MV-4-11 (cell line): Measurements from ENCODE around the gene KCNG4.
A peak's percentile ranks its signal among the peaks of the same experiment; 100 is the strongest.

Experiments
- DNase-seq: peaks from one replicate; lab custom pipeline; 2025; lab: John Stamatoyannopoulos, UW

The KCNG4 gene, protein sequence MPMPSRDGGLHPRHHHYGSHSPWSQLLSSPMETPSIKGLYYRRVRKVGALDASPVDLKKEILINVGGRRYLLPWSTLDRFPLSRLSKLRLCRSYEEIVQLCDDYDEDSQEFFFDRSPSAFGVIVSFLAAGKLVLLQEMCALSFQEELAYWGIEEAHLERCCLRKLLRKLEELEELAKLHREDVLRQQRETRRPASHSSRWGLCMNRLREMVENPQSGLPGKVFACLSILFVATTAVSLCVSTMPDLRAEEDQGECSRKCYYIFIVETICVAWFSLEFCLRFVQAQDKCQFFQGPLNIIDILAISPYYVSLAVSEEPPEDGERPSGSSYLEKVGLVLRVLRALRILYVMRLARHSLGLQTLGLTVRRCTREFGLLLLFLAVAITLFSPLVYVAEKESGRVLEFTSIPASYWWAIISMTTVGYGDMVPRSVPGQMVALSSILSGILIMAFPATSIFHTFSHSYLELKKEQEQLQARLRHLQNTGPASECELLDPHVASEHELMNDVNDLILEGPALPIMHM

DNA sequence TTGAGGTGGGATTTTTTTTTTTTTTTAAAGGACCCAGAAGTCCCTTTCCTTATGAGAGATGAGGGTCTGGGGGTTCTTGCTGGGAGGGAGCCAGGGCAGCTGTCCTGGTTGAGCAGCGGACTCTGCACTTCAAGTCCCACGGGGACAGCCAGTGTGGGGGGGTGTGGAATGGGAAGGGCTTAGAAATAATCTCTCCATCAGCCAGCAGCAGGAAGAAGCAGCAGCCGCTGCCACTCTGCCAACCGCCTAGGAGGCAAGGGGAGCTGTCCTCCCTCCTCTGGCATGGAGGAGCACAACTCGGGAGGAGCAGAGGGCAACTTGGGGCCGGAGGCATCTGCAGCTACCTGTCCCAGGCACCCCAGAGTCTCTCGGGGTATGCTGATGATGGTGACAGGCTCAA, at the start of gene KCNG4:
Gene KCNG4, minus strand, starts transcription at position 104 of the 400 bp plus-strand sequence. CDS start 2,527 bp downstream, outside the sequence.
- DNase-seq: no peak

DNA sequence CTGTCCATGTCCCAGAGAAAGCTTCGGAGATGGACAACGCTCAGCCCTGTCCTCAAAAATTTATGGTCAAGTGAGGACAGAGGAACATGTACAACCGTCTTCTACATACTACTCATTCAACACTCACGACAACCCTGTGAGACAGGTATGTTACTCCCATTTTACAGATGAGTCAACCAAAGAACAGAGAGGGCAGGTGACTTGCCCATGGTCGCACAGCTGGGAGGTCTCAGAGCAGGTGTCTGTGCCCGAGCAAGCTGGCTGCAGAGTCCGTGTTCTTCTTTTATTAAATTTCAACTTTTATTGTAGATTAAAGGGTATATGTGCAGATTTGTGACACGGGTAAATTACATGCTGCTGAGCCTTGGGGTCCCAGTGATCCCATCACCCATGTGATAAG, 49.1 kb upstream of the KCNG4 start:
- no peak for DNase-seq

DNA sequence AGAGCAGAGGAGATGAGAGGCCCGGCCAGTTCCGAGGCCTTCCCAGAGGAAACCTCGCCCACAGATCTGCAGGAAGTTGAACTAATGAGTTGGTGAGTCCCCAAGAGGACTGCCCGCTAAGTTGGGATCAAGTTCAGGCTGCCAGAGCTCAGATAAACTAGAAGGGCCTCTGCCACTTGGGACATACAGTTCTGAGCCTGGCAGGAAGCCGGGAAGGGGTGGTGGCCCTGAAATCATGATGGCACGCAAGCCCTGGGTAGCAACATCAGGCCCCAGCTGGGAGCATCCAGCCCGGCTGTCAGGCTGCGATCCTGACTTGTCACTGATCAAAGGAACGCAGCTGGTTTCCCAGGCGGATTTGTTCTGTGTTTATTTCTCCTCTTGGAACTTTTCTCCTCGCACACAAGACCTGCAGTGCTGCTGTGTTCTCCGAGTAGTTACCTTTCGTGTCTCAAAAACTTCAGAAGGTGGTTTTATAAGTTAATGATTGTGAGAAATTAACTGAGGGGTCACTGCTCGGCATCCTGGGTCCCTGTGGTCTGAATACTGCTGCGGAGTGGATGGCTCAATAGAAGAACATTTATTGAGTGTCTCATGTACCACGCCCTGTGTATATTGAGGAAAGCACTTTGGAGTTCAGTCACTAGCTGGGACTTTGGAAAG, 46.9 kb upstream of the KCNG4 start:
- no peak for DNase-seq

DNA sequence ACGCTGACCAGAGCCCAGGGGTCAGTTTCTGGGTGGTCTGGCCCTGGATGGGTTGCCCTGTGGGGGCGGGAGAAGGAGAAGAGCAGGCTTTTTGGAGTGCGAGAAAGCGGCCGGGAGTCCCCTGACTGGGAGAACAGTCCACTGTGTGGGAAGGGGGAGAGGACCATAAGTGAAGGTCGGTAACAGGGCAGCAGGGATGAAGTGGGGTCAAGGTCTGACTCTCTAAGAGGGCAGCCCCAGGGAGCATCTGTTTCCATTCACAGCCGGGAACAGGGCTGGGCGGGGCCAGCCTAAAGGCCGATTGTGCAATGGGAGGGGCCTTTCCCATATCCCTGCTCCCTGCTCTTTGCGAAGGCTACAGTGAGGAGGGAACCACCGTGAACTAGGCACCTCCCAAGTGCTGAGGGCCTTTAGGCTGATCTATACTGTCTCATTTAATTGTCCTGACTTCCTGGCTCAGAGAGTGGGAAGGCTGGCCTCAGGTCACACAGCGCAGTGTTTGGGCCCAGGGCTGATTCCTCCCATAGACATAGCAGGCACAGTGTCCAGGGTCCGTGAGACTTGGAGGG, 44.4 kb upstream of the KCNG4 start:
- DNase-seq: no peak

DNA sequence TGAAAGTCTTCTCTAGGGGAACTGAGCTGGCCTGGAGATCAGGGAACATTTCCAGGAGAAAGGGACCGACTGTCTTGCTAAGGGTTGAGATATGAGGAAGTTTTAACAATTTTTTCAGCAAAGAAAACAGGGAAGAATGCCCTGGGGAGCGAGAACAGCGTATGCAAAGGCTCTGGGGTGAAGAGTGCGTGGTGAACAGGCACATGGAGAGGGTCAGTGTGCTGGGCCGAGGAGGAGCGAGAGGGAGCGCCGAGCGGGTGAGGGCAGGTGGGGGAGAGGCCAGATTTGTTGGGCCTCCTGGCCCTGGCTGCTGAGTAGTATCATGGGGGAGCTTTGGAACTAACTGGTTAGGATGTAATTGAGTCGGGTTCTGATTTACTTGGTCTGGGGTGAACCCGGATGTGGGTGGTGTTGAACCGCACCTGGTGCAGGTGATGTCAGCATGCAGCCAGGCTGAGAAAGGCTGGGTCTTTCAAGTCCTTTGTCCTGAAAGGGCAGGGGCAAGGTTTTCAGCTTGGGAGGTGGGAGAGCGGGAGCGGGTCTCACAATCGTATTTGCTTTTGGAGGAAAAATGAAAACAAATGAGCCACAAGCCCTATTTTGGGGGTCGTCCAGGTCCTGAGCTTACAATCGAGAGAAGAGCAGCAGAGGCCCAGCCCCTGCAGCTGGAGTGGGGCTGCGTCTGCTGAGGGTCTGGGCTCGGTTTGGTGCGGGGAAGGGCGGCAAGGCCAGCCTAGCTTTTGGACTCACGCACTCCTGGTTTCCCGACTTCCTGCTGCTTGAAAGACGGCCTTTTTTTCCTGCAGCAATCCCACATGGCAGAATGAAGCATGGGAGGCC, 43.7 kb upstream of the KCNG4 start:
- DNase-seq: no peak

DNA sequence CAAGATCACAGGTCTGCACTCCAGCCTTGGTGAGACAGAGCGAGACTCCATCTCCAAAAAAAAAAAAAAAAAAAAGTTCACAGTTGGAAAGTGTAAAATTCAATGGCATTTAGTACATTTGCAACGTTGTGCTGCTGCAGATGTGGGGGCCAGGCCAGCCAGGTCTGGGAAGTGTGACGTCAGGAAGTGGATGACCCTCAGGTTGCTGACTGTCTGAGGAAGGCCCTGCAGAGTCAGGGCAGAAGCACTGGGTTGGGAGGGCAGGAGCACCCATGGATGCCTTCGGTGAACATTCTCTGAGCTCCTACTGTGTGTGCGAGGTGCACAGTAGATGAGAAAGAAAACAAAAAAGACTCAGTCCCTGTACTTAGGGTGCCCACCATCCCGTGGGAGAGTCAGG, 42.7 kb upstream of the KCNG4 start:
- no peak for DNase-seq

DNA sequence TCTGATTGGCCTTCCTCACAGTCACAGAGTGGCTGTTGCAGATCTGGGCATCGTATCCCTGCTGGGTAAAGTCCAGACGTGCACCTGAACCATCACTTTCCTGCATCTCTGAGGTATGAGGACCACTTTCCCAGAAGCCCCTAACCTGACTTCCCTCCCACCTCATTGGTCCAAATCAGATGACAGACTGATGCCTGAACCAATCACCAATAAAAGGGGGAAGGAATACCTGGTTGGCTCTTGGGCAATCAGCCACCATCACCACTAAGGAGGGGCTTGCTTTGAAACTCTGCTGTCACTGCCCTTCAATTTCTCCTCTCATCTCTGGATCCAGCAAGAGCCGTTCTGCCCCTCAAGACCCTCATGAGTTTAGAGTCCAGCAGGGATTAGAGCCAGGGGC, 41.3 kb upstream of the KCNG4 start:
- DNase-seq: no peak

DNA sequence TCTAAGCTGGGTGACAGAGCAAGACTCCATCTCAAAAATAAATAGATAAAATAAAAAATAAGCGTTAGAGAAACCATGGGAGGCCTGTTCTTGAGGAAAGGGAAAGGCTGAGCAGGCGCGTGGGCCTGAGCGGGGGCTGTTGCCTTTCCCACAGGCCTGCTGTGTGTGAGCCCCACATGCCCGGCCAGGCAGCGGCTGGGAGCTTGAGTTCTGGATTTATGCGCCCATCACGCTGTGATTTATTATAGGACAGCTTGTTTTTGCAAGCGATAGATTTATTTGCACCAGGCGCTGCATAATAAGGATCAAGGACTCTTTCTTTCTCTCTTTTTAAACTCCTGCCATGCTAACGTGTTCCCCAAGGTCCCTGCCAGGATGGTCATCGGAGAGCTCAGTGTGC, 40.1 kb upstream of the KCNG4 start:
- no peak for DNase-seq

DNA sequence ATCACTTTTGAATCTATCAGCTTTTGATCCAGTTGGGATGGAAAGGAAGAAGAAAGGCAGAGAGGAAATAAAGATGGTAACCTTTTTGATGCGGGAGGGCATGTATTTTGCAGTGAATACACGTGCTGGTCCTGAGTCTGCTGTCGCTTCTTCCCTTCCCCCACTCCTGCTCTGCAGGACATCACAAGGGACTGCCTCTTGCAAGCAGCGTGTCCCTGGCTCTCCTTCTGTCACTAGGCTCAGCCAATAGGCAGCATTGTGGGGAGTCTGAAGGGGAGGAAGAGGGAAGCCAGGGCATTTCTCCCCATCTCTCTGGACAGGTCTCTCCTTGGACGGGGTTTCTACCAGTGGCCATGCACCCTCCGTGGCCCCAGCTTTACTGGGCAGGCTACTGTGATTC, 39.2 kb upstream of the KCNG4 start:
- DNase-seq: no peak

DNA sequence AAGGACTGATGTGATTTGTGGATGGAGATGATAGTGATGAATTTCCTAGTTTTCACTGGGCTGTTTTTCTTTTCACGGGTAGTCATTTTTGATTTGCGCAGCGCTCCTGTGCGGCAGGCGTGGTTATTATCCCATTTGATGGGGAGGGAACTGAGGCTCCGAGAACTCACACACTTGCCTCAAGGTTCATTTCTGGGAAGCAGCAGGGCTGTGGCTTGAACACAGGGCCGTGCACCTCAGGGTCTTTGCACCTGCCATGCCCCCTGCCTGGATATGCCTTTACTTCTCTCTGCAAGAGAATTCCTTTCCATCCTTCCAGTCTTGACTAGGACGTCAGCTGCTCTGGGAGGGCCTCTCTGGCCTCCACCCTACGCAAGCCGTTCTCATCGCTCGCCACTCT, 38.5 kb upstream of the KCNG4 start:
- no peak for DNase-seq

DNA sequence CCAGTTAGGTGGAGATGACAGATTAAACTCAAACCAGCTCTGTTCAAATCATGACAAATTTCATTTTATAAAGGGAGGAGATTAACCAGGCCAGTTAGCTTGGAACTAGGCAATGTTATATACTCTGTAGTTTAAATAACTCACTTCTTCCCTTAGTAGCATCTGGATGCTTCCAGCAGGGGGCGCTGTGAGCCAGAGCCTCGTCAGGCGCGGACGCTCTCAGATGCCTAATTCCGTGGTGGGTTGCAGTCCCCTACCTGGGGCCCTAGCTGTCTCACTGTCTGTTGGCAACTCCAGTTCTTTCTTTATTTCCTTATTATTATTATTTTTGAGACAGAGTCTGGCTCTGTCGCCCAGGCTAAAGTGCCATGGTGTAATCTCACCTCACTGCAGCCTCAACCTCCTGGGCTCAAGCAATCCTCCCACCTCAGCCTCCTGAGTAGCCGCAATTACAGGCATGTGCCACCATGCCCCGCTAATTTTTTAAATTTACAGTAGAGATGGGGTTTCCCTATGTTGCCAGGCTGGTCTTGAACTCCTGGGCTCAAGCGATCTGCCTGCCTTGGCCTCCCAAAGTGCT, 37.5 kb upstream of the KCNG4 start:
- peak; percentile 23 for DNase-seq

DNA sequence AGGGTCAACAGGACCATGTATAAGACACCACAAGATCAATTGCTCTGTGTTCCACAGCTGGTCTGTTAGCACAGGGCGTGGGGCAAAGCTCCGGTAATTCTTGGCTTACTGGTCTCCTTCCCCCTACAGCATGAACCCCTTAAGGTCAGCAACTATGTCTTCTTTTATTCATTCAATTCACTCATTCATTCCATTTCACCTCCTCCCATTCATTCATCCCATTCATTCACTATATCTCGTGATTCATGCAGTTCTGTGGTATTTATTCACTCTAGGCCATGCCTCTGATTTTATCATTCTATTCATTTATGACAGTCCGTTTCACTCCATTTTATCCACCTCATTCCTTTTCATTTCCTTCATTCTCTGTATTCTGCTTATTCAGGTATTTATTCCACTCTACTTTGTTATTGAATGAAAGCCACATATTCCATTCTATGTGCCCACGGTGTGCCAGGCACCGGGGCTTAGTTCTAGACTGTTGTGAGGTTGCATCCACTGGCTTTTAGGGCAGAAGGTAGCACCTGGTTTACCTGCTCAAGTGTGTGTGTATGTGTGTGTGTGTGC, 35.9 kb upstream of the KCNG4 start:
- DNase-seq: no peak

DNA sequence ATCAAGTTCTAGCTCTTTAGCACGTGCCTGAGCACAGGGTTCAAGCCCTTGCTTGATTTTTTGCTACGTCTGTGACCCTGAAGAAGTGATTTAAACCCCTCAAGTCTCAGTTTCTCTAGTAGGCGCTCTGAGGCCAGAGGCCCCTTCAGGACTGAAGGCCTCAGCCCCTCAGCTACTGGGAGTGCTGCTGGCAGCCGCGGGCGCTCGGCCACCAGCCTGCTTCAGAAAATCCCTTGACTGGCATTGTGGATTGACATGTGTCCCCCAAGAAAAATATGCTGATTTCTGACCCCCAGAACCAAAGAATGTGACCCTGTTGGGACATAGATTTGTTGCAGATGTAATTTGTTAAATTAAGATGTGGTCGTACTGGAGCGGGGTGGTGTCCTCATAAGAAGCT, 34.7 kb upstream of the KCNG4 start:
- DNase-seq: no peak

DNA sequence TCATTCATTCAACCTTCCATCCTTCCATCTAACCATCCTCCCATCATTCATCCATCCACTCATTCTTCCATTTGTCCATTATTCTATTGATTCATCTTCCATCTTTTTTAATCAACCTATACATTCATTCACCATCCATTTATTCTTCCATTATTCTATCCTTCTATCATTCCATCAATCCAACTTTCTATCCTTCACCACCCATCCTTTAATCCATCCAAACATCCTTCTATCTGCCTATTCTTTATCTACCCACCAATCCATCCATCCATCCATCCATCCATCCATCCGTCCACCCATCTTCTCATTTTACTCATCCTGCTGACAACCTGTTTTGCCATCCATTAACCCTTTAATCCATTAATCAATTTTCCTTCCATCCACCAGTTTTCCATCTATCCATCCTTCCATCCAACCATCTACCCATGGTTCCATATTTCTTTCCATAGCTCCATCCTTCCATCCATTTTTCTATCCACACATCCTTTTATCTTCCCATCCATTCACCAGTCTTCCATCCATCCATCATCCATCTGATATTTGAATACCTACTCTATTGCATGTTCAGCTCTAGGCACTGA, 33.0 kb upstream of the KCNG4 start:
- DNase-seq: no peak

DNA sequence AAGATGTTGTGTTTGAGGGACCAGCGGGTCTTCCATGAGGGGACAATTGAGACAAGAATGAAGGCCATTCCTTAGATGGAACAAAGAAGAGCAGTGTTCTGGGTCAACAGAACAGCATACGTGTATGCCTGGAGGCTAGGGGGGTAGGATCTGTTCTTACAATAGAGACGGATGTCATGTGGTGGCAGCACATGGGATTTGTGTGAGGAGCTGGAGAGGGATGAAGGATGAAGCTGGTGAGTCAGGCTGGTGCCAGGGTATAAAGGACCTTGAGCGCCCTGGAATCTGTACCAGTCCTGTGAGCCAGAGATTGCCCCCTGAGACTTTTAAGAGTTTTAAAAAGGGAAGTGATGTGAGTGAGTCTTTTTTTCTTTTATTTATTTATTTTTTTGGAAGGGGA, 32.1 kb upstream of the KCNG4 start:
- DNase-seq: no peak

DNA sequence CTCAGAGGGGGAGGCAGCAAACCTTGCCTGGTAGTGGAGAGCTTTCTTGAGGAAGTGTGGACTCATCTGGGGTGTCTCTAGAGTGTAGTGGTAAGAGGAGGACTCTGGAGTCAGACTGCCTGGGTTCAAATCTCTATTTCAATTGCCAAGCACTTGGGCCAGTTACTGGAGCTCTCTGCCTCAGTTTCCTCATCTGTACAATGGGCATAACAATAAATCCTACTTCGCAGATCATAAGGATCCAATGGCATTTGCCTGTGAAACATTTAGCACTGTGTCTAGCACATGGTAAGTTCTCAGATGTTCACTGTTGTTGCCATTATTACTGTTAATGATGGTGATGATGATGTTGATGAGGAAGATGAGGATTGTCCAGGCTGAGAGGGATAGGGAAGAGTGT, 31.2 kb upstream of the KCNG4 start:
- DNase-seq: no peak

DNA sequence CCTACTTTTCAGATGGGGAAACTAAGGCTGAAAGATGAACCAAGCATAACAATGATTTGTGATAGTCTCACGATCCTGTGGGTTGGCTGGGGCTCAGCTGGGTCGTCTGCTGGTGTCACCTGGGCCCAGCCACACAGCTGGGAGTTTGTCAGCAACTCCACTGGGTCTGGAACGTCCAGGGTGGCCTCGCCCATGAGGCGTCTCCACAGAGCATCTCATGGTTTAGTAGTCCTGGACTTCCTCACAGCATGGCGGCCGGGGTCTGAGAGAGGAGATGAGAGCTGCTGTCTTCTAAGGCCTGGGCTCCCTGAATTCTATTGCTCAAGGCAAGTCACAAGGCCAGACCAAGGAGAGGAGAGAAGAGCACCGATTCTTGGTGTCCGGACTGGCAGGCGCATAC, 30.7 kb upstream of the KCNG4 start:
- no peak for DNase-seq

DNA sequence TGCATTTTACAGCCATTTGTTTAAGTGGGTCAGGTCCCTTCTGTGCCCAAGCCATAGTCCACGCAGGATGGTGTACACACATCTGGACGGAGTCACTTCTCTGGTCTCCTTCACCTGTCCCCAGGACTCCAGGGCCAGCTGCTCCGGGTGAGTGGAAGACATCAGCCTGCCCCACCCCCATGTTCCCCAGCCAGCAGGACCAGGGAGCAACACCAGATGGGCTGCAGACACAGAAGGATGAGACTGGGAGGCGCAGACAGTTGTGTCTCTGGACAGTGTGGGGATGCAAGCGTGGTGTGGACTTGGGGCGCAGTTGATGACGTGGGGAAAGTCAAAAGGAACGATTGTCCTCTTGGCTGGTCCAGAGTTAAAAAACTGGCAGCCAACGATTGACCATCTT, 30.3 kb upstream of the KCNG4 start:
- DNase-seq: no peak

DNA sequence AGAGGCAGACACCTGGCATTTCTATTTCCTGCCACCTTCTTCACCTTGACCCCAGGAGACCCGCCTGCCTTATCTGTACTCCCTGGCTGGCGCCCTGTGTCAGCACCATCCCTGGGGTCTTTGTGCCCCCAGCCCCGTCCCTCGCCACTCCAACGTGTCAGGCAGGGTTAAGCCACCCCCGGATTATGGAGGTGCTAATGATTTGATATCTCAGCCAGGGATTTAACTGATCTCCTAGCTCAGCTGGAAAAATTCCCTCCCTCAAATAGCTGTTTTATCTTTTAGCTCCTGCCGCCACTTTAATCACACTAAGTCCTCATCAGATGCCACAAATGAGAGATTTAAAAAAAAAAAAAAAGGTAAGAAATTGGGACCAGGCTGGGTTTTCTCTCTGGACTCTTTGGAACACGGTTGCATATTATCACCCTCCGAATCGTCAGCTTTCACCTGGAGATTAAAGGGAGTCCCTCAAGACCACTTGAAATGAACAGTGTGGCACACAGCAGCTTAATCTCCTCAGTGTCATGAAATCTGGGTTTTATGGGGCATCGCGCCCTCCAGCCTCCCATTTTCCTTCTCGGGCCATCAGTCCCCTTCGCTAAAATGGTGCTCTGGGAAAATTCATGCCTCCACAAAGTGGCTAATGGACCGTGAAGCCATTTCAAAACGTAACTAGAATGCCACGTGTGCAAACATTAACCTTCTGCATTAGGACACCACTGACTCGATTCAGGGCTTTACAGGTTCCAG, 28.7 kb upstream of the KCNG4 start:
- DNase-seq: no peak

DNA sequence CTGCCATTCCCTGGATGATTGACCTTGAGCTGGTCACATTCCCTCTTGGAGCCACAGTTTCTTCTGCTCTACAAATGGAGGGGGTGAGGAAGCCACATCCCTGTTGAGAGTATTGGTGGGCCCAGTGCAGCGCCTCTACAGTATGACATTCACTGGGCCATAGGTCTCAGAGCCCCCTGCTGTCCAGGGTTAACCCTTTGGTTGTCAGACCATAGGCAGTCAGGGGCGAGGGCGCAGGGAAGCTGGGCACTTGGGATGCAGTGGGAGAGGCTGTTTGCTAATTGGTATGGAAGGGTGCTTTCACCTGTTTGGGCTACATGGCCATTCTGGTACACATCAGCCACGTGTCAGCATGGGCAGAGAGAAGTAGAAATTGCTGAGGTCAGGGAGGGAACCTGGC, 27.6 kb upstream of the KCNG4 start:
- DNase-seq: no peak
